Measurements from ENCODE around the gene GIT1. TPM values are rescaled to one million over a fixed set of nuclear protein-coding genes. Genes with fewer than 3 reads are reported as not detected.

GIT1 gene
- total and polyA plus RNA-seq, 9 of the 15 experiments (the other 6 are each of a cell fraction or from before 2014, with no cell fraction given) = 0.35 to 35.3 (median 17.1) TPM

DNA sequence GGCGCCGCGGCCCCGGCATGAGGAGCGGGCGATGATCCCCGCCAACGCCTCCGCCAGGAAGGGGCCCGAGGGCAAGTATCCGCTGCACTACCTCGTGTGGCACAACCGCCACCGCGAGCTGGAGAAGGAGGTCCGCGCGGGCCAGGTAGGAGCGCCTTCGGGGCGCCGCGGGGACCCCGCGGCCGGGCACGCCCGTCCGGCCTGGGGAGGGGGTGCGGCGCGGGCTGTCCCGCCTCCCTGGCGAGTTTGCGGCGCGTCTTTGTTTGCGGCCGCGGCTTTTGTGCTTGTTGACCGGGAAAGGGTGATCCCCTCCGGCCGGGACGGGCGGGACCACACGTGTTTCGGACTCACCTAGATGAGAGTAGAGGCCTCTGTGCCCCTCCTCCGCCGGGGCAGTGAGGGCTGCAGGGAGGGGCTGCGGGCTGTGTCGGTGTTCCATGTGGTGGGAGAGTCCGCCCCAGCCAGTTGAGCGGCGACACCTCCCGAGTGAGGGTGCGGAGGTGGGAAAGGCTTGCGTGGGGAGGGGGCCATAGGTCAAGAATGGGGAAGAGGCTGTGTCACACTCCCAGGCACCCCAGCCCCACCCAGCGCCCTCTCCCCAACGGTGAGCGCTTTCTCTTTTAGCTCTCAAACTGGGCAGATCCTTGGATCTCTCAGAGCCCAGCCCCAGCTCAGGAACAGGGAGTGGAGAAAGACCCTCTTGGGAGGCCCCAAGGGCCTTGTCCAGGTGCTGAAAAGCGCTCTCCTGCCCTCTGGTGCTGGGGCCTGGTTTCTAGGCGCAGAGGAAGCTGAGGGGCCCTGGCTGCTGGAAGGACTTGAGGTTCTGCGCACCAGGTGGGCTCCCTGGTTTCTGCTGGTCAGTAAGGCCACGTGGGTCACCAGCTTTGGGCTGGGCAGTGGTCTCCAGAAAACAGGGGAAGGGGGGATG is 4.4 kb upstream of the GIT1 start (continued):
- TF ChIP-seq NCOR1 (IDR thresholded peaks at IDR 0.05) (no peak), PPARD (CRISPR knock-in tag; IDR thresholded peaks at IDR 0.05) (no peak), ZNF551 (CRISPR knock-in tag; IDR thresholded peaks at IDR 0.05) (no peak), HDAC2 (IDR thresholded peaks at IDR 0.05) (peak; percentile 75), COPS2 (conservative IDR thresholded peaks at IDR 0.05) (no peak), ZNF589 (CRISPR knock-in tag; IDR thresholded peaks at IDR 0.05; ENCODE audit: low read depth) (no peak), PCBP1 (IDR thresholded peaks at IDR 0.05; ENCODE audit: low read depth, low read length, poor library complexity, severe bottlenecking) (peak; percentile 42), NFE2 (IDR thresholded peaks at IDR 0.05; ENCODE audit: low read depth) (no peak), U2AF1 (optimal IDR thresholded peaks at IDR 0.05; ENCODE audit: low read depth, low read length) (no peak), ZNF785 (CRISPR knock-in tag; IDR thresholded peaks at IDR 0.05) (no peak), ZNF79 (CRISPR knock-in tag; IDR thresholded peaks at IDR 0.05; ENCODE audit: low read depth) (no peak), NFIX (CRISPR knock-in tag; IDR thresholded peaks at IDR 0.05; ENCODE audit: low read depth) (no peak), E2F3 (CRISPR knock-in tag; IDR thresholded peaks at IDR 0.05) (no peak), CCAR2 (IDR thresholded peaks at IDR 0.05; ENCODE audit: low read depth, low read length) (no peak), OTX1 (CRISPR knock-in tag; IDR thresholded peaks at IDR 0.05) (no peak), SRSF3 (IDR thresholded peaks at IDR 0.05; ENCODE audit: insufficient read depth, low read length) (no peak), FOXK1 (CRISPR knock-in tag; IDR thresholded peaks at IDR 0.05; ENCODE audit: borderline replicate concordance) (no peak), RFX1 (IDR thresholded peaks at IDR 0.05) (no peak), EHMT2 (IDR thresholded peaks at IDR 0.05) (peak; percentile 98)
- TF ChIP-seq, protein P1, sequence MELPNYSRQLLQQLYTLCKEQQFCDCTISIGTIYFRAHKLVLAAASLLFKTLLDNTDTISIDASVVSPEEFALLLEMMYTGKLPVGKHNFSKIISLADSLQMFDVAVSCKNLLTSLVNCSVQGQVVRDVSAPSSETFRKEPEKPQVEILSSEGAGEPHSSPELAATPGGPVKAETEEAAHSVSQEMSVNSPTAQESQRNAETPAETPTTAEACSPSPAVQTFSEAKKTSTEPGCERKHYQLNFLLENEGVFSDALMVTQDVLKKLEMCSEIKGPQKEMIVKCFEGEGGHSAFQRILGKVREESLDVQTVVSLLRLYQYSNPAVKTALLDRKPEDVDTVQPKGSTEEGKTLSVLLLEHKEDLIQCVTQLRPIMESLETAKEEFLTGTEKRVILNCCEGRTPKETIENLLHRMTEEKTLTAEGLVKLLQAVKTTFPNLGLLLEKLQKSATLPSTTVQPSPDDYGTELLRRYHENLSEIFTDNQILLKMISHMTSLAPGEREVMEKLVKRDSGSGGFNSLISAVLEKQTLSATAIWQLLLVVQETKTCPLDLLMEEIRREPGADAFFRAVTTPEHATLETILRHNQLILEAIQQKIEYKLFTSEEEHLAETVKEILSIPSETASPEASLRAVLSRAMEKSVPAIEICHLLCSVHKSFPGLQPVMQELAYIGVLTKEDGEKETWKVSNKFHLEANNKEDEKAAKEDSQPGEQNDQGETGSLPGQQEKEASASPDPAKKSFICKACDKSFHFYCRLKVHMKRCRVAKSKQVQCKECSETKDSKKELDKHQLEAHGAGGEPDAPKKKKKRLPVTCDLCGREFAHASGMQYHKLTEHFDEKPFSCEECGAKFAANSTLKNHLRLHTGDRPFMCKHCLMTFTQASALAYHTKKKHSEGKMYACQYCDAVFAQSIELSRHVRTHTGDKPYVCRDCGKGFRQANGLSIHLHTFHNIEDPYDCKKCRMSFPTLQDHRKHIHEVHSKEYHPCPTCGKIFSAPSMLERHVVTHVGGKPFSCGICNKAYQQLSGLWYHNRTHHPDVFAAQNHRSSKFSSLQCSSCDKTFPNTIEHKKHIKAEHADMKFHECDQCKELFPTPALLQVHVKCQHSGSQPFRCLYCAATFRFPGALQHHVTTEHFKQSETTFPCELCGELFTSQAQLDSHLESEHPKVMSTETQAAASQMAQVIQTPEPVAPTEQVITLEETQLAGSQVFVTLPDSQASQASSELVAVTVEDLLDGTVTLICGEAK (IDR thresholded peaks at IDR 0.05) = peak; percentile 74; the same call in 1 of the 2 replicates
- TF ChIP-seq, protein P1 (CRISPR knock-in tag; IDR thresholded peaks at IDR 0.05) = no peak; the same call in 1 of the 2 replicates

Data from K562 (cell line).